HG03354 (cell line): ENCODE data around the gene CELF4.

Source experiments
- ATAC-seq: cut with Tn5 transposase; IDR thresholded peaks from one replicate; pipeline ENCODE4 v1.9.1; 2021; ENCODE audit warnings: mild to moderate bottlenecking; ENCODE audit not compliant: unreplicated experiment, poor library complexity, severe bottlenecking

CELF4 gene

DNA sequence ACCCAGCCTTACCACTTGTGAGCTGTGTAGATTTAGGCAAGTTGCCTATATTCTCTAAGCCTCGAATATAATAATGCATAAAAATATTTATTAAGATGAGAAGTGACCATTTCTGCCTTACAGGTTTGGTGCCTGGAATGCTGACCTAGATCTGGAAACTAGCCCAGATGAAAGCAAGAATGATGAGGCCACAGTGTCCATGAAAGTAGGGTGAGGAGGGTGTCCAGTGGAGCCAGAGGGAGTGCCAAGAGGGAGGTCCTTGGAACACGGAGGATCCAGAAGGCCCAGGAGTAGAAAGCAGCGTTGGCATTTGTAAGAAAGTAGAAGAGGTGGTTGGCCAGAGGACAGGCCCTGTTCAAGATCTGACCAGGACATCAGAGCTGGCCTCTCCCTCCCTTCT is 334.3 kb downstream of the CELF4 start:
- ATAC-seq = no peak

DNA sequence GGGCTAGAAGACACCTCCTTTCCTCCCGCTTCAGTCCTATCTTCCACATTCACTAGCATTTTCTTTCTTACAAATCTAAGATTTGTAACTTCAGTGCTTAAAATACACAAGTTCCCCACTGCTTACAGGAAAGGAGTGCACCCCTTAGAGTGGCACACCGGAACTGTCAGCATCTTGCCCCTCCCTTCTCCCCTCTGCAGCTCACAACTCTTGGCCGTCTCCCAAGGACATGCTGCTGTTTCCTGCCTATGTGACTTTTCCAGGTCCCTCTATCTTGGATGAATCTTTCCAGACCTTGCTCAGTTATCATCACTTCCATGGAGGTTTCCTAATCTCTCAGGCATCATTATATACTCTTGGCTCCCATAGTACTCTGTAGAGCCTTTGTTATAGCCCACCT is 334.8 kb downstream of the CELF4 start:
- no peak for ATAC-seq

DNA sequence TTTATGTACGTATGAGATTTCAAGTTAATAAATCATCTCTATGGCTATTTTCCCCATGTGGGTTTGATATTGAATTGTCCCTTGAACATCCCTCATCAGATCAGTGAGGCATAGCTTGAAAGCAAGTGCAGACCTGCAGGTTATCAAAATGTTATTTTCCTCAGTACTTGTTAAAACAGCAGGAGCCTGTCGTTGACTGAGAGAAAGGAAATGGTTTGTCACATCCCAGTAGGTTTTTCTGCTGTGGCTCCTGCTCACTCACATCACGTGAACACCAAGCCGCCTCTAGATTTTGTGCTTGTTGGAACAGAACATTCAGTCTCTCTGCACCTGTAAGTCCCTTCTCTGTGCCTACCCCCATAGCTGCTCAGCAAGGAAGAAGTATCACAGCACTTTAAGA is 340.3 kb downstream of the CELF4 start:
- no peak for ATAC-seq

DNA sequence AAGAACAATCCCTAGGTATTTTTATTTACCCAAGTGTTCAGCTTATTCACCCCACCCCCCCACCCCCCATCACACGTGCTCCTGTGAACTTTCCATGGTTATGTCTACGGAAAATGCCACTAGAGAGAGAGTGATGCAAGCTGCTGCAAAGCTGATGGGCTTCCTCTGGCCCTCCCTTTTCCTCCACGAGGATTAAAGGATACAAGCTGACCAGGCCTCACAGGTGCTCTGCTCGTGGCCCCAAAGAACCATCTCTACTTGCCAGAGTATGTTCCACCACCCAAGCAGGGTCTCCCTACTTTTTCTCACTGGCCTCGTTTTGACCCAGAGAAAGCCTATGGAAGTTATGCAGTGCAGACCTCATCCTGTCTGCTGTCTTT is 342.6 kb downstream of the CELF4 start:
- ATAC-seq = no peak

DNA sequence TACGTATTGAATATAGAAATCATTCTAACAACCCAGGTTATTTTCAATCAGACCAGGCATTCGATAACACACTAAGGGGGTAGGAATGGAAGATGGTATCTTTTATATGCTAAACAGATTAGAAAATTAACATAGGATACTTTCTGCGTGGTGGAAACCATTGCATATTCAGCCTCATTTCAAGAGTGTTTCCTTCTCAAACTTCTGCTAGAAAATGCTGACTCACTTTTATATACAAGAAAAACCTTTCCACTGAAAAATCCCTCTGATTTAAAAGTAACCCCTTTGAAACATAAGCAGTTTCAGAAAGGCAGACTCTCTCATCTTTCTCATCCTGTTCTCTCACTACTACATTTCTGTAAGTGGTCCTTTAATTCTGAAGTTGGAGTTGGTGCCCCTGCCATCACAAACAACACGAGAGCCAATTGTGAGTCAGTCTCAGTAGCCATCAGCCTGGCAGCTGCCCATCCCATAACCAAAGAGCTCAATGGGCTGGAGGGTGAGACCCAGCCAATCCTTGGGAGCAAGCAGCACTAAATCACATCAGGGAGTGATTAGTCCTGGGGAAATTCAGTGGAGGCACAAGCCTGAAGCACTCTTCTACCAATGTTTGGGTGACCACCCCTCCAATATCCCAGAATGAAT is 343.1 kb downstream of the CELF4 start:
- ATAC-seq = no peak

DNA sequence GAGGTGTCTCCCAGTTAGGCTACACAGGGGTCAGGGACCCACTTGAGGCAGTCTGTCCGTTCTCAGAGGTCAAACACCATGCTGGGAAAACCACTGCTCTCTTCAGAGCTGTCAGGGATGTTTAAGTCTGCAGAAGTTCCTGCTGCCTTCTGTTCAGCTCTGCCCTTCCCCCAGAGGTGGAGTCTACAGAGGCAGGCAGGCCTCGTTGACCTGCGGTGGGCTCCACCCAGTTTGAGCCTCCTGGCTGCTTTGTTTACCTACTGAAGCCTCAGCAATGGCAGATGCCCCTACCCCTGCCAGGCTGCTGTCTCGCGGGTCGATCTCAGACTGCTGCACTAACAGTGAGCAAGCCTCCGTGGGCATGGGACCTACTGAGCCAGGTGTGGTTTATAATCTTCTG is 346.3 kb downstream of the CELF4 start:
- no peak for ATAC-seq

DNA sequence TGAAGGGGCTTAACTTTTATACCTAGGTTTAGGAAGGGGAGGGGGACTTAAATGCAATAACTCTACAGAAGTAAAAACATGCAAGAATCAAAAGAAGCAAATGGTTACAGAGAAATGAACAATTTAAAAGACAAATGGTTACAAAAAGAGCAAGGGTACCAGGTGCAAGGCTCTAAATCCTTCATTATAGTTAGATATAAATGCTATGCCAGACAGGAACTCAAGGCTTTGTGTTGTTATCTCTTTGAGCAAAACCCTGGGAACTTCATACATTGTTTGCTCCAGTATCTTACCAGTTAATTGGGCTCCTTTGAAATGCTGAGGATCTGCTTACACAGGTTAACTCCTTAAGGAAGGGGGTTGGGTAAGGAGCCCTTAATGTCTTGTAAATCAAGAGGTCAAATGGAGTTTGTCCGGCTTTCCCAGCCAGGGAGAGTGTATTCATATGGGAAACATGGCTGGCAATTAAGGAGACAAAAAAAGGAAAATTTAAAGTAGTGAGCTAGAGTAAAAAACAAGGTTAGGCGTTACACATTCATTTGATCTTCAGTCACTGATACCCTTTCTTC is 347.5 kb downstream of the CELF4 start:
- no peak for ATAC-seq

DNA sequence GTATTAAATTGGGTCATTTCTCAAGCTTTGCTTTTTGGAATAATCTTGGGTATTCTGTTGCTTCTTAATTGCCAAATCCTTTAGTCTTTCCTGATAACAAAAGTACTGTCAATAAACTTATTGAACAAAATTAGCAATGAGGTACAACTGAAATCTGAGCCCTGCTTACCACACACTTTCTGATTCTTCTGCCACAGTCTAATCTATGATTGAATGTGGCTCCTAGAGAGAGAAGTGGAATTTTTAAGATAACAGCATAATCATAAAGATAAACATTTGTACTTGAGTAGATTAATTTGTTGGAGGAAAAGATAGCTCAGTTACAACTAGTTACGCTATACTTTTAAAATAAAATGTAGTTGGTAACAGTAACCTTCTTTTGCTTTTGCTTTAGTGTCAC is 354.8 kb downstream of the CELF4 start:
- no peak for ATAC-seq

DNA sequence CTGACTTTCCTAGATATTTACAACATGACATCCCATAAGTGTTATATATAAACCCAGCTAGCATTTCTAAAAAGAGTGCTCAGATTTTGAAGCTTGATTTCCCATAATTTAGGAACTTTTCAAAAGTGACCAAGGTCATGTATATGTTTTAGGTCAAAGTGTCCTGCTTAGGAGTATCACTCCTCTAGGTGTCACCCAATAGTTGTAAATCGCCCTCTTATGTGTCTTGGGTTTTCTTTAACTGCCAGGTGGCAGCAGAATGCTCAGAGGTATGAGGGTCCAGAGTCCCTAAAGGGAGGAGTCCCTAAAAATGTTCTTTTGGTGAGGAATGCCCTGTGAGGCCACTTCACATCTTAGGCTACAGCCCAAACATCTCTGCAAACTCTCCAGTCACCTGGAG is 358.3 kb downstream of the CELF4 start:
- ATAC-seq = no peak

DNA sequence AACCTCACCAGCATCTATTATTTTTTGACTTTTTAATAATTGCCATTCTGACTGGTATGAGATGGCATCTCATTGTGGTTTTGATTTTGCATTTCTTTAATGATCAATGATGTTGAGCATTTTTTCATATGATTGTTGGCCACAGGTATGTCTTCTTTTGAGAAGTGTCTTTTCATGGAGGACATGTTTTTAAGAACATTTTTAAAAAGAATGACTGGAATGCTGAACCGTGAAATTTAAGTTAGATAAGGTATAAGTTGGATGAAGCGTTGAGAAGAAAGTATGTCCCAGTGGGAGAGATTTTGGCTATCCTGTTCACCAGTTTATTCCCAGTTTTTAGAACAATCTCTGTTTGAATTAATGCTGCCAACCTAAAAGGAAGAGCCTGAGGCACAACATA is 365.9 kb downstream of the CELF4 start:
- ATAC-seq = no peak
